Measurements from ENCODE around the gene KRTAP5-3. TPM values are rescaled to one million over a fixed set of nuclear protein-coding genes. Genes with fewer than 3 reads are reported as not detected.

The KRTAP5-3 gene
- total RNA-seq, 1 donor from 2014 or later = not detected

DNA sequence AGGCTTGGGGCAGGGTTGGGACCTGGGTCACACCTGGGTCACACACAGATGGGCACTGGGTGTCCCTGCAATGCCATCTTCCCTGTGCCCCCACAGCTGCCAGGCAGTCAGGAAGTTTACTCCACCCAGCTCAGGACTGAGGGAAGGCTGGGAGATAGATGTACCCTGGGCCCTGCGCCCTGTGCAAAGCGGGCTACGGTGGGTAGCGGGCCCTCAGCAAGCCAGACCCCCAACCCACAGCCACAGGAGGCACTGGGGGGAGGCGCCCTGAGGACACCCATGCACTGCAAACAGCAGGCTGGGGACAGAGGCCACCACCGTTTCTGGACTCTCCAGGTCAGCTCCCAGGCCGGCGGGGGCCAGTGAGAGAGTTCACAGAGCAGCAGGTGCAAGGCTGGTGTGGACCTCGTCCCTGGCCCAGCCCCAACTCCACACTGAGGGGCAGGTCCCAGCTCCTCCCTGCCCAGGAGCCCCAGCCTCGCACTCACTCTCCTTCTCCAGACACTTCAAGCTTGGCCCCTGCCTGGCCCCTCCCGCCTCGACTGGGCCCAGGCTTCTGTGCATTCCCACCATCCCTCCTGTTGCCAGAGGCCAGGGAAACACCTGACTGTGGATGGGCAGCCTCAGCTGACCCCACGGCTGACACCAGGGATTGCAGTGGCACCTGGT, 41.1 kb downstream of the KRTAP5-3 start:
- peaks cover 2% of the 10 kb centered on the region for H3K4me1 Mint-ChIP-seq (ENCODE audit: low read depth)
- H3K36me3 Mint-ChIP-seq (ENCODE audit: insufficient read depth) = no peaks in the 10 kb centered on the region

DNA sequence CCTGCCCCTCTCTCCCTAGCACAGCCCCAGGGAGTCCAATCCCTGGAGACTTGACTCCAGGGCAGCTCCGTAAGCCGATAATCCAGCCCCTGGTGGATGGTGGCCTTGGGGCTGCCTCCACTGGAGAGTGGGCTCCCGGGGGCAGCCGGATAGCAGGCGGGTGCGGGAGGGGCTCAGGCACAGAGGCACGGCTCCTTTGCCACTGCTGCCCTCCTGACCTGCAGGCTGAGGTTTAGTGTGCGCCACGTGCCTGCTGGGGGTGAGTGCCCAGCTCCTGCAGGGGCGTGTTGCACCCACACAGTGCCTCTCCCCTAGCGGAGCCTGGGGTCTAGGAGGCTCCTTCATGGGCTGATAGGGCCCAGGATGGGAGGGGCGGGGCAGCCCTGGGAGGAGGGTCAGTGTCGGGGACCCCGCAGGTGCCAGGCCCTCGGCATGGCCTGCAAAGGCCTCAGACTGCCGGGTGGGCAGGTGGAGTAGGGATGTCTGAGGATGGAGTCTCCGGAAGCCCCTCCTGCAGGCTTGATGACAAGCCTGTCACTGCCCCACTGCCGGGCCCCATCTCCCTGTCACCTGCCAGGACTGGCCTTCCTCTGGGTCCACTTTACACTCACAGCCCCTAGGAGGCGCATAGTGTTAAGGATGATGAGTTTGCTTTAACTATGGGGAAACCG, 41.7 kb downstream of the KRTAP5-3 start:
- TF ChIP-seq, protein P1, sequence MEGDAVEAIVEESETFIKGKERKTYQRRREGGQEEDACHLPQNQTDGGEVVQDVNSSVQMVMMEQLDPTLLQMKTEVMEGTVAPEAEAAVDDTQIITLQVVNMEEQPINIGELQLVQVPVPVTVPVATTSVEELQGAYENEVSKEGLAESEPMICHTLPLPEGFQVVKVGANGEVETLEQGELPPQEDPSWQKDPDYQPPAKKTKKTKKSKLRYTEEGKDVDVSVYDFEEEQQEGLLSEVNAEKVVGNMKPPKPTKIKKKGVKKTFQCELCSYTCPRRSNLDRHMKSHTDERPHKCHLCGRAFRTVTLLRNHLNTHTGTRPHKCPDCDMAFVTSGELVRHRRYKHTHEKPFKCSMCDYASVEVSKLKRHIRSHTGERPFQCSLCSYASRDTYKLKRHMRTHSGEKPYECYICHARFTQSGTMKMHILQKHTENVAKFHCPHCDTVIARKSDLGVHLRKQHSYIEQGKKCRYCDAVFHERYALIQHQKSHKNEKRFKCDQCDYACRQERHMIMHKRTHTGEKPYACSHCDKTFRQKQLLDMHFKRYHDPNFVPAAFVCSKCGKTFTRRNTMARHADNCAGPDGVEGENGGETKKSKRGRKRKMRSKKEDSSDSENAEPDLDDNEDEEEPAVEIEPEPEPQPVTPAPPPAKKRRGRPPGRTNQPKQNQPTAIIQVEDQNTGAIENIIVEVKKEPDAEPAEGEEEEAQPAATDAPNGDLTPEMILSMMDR (IDR thresholded peaks at IDR 0.05; ENCODE audit: unreplicated experiment) = no peak
- Mint-ChIP-seq H3K4me1 (ENCODE audit: low read depth) (peaks cover 2% of the 10 kb centered on the region), H3K27me3 (peaks cover 7% of the 10 kb centered on the region), H3K4me3 (ENCODE audit: low read depth) (no peak overlapping the region), H3K36me3 (ENCODE audit: insufficient read depth) (no peaks in the 10 kb centered on the region), H3K9me3 (ENCODE audit: low read depth) (no peaks in the 10 kb centered on the region), H3K27ac (no peak overlapping the region)
- no peak for DNase-seq (ENCODE audit: low spot score, unreplicated experiment)

More for the DNA sequence above, 41.1 kb downstream of the KRTAP5-3 start:
- DNase-seq (ENCODE audit: low spot score, unreplicated experiment) = no peak
- TF ChIP-seq, protein P1 (IDR thresholded peaks at IDR 0.05; ENCODE audit: unreplicated experiment) = no peak
- no peak overlapping the region for H3K27ac Mint-ChIP-seq
- H3K9me3 Mint-ChIP-seq (ENCODE audit: low read depth) = no peaks in the 10 kb centered on the region
- peaks cover 7% of the 10 kb centered on the region for H3K27me3 Mint-ChIP-seq
- H3K4me3 Mint-ChIP-seq (ENCODE audit: low read depth) = no peak overlapping the region

DNA sequence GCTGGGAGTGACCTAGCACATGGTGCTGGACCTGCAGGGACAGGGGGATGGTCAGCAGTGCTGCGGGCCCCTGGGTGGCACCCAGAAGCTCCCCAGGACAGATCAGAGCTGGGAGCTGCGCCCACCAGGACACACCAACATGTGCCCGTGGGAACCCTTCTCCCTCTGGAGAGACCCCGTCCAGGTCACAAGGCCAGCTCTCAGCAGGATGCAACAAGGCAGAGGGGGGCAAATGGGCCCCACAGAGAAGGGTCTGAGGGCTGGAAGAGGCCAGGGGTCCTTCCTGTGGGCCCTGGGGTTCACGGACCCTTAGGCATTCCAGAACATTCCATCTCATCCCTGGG, 42.4 kb downstream of the KRTAP5-3 start:
- Mint-ChIP-seq H3K36me3 (ENCODE audit: insufficient read depth) (no peaks in the 10 kb centered on the region), H3K9me3 (ENCODE audit: low read depth) (no peaks in the 10 kb centered on the region), H3K4me3 (ENCODE audit: low read depth) (no peak overlapping the region), H3K27ac (no peak overlapping the region), H3K4me1 (ENCODE audit: low read depth) (peaks cover 2% of the 10 kb centered on the region), H3K27me3 (peaks cover 7% of the 10 kb centered on the region)
- TF ChIP-seq, protein P1 (IDR thresholded peaks at IDR 0.05; ENCODE audit: unreplicated experiment) = no peak
- DNase-seq (ENCODE audit: low spot score, unreplicated experiment) = no peak

DNA sequence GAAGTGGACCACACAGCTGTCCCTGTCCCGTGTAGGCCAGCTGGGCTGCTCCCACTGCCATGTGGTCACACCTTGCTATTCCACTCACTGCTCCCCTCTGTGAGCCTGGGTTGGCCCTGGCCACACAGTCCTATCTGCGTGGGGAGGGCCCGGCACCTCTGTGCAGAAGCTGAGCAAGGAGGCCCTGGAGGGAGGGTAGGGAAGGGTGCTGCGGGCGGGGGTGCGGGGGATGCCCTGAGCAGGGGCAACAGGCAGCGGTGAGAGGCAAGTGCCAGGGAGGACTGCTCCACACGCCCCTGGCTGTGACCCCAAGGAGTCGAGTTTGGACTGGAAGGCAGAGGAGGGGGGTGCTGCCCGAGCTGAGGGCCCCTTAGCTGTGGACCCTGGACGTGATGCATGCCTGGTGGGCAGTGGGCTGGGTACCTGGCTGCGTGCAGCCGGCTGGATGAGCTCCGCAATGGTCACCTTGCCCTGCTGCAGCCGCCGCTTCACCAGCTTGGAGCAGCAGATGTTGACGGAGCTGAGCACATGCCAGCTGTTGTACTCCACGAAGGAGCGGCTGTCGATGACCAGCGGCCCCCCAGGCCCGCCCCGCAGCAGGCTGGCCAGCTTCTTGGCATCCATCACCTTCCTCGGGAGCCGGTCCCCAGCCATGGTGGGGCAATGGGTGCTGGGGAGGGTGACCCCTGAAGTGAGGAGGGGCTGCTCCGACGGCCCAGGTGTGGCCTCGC, 42.9 kb downstream of the KRTAP5-3 start:
- no peak overlapping the region for H3K27ac Mint-ChIP-seq
- no peak overlapping the region for H3K4me3 Mint-ChIP-seq (ENCODE audit: low read depth)
- H3K36me3 Mint-ChIP-seq (ENCODE audit: insufficient read depth) = no peaks in the 10 kb centered on the region
- peaks cover 7% of the 10 kb centered on the region for H3K27me3 Mint-ChIP-seq
- H3K4me1 Mint-ChIP-seq (ENCODE audit: low read depth) = peaks cover 2% of the 10 kb centered on the region
- TF ChIP-seq, protein P1 (IDR thresholded peaks at IDR 0.05; ENCODE audit: unreplicated experiment) = no peak
- no peak for DNase-seq (ENCODE audit: low spot score, unreplicated experiment)
- no peaks in the 10 kb centered on the region for H3K9me3 Mint-ChIP-seq (ENCODE audit: low read depth)

DNA sequence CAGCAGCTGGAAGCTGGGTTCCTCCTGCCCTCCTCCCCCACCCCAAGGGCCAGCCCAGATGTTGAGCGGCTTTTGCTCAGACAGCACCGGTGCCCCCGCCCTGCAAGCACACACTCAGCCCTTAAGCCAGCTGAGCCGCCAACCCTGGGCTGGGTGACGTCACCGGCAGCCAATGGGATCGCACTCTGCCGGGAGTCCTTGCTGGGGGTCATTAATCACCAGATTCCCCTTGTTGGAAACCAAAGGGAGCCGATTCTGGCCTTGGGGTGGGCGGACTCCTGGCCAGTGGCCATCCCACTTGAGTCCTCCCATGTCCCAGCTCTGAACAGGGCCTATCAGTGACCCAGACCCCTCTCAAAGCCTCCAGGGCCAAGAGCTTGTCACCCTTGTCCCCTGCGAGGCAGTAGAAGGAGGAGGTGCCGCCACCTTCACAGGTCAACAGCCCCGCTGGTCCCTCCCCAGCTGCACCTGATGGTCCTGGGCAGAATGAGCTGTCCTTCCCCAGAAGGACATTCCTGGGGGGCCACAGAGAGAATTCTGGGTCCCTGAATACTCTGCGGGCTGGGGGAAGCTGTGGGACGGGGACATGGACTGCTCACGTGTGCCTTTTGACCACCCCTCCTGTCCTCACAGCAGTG, 43.6 kb downstream of the KRTAP5-3 start:
- Mint-ChIP-seq H3K27ac (no peak overlapping the region), H3K4me3 (ENCODE audit: low read depth) (no peak overlapping the region), H3K36me3 (ENCODE audit: insufficient read depth) (no peaks in the 10 kb centered on the region), H3K9me3 (ENCODE audit: low read depth) (no peaks in the 10 kb centered on the region), H3K27me3 (peaks cover 5% of the 10 kb centered on the region), H3K4me1 (ENCODE audit: low read depth) (peaks cover 2% of the 10 kb centered on the region)
- DNase-seq (ENCODE audit: low spot score, unreplicated experiment) = peak; percentile 59
- TF ChIP-seq, protein P1 (IDR thresholded peaks at IDR 0.05; ENCODE audit: unreplicated experiment) = no peak
